ENCODE data around the gene SH3PXD2A.
A peak's percentile ranks its signal among the peaks of the same experiment; 100 is the strongest.

- TF ChIP-seq CTCF (IDR thresholded peaks at IDR 0.05) (no peak), EP300 (IDR thresholded peaks at IDR 0.05) (peak in 1 of 2 donors; percentile 65)
Measured at GRCh38 chr10:103715430-103715829, 139.9 kb downstream of the SH3PXD2A start.
